ENCODE data around the gene MYO18A.

- TF ChIP-seq POLR2AphosphoS5 (IDR thresholded peaks at IDR 0.05; ENCODE audit: low read depth, low read length) (no peak), SIN3A (IDR thresholded peaks at IDR 0.05; ENCODE audit: borderline replicate concordance, insufficient read depth, low read length) (no peak)
Measured at GRCh38 chr17:29127840-29128239, 52.4 kb downstream of the MYO18A start.
